NB4 (cell line): ENCODE measurements around the gene ACAD11.

Source experiments
- MYC ChIP-seq: IDR thresholded peaks from 2 replicates; pipeline ENCODE4 v1.6.1; 2011; ENCODE audit warnings: low read depth, low read length
- POLR2A ChIP-seq: IDR thresholded peaks from 2 replicates; pipeline ENCODE4 v1.6.1; 2011; ENCODE audit warnings: mild to moderate bottlenecking; ENCODE audit not compliant: insufficient read length; ENCODE audit errors: extremely low read depth
- TF ChIP-seq, protein P1 (sequence below): IDR thresholded peaks from one replicate; pipeline ENCODE4 v1.5.1; 2012; ENCODE audit warnings: low read depth, low read length
- TF ChIP-seq, protein P2 (sequence below): IDR thresholded peaks from 2 replicates; pipeline ENCODE4 v1.6.1; 2011; ENCODE audit warnings: low read depth, low read length

DNA sequence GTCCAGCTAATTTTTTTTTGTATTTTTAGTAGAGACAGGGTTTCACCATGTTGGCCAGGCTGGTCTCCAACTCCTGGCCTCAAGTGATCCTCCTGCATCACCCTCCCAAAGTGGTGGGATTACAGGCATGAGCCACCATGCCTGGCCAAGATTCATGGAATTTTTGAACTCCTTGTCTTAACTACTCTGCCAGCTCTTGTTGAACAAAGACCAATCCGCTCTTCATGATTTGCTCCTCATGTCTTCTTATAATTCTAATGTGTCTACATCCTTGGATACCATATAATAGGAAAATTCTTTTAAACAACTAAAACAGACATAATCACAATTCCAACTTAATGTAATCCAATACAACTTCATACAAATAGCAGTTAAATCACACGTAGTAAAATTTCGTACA lies 21.8 kb upstream of the ACAD11 start:
- TF ChIP-seq, protein P1, sequence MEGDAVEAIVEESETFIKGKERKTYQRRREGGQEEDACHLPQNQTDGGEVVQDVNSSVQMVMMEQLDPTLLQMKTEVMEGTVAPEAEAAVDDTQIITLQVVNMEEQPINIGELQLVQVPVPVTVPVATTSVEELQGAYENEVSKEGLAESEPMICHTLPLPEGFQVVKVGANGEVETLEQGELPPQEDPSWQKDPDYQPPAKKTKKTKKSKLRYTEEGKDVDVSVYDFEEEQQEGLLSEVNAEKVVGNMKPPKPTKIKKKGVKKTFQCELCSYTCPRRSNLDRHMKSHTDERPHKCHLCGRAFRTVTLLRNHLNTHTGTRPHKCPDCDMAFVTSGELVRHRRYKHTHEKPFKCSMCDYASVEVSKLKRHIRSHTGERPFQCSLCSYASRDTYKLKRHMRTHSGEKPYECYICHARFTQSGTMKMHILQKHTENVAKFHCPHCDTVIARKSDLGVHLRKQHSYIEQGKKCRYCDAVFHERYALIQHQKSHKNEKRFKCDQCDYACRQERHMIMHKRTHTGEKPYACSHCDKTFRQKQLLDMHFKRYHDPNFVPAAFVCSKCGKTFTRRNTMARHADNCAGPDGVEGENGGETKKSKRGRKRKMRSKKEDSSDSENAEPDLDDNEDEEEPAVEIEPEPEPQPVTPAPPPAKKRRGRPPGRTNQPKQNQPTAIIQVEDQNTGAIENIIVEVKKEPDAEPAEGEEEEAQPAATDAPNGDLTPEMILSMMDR: no peak
- TF ChIP-seq POLR2A (no peak), MYC (no peak)
- TF ChIP-seq, protein P2, sequence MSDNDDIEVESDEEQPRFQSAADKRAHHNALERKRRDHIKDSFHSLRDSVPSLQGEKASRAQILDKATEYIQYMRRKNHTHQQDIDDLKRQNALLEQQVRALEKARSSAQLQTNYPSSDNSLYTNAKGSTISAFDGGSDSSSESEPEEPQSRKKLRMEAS: no peak
